ENCODE results near the gene KIT. TPM values are rescaled to one million over a fixed set of nuclear protein-coding genes. Genes with fewer than 3 reads are reported as not detected.

KIT gene
- polyA plus RNA-seq, 1 donor (not counting 4 experiments of a cell fraction or from before 2014, with no cell fraction given) = 0.01 TPM

GRCh38 chr4:54729256-54729655 is 71.5 kb downstream of the KIT start:
- H3K27me3 ChIP-seq (ENCODE audit: control insufficient read depth, extremely low read depth, insufficient read depth, low read length) = no peaks in the 10 kb centered on the region
- no peaks in the 10 kb centered on the region for H3K9me1 ChIP-seq (ENCODE audit: control insufficient read depth, extremely low read depth, insufficient read depth, low read length)
- FAIRE-seq (no peak), DNase-seq (ENCODE audit: low read depth, low spot score) (no peak)
- no peak overlapping the region for H3K9ac ChIP-seq (ENCODE audit: control insufficient read depth, extremely low read depth, insufficient read depth, low read length)
- no peak overlapping the region for H3K4me2 ChIP-seq (ENCODE audit: control insufficient read depth, extremely low read depth, insufficient read depth, low read depth, low read length)
- no peak overlapping the region for H3K4me3 ChIP-seq (ENCODE audit: control insufficient read depth in 2 of 3, extremely low read depth in 1 of 3, insufficient read depth in 2 of 3, low read depth in 1 of 3, low read length in 3 of 3)
- dilution Hi-C loops (cut with MboI; ENCODE audit: extremely low pct_ligation_motif_present, low sequenced_read_pairs) = no loop called here
- no peak for TF ChIP-seq EZH2 (IDR thresholded peaks at IDR 0.05; ENCODE audit: low read length)
- no peak for TF ChIP-seq CTCF (optimal IDR thresholded peaks at IDR 0.05 in 1 of 3, IDR thresholded peaks at IDR 0.05 in 1 of 3, conservative IDR thresholded peaks at IDR 0.05 in 1 of 3; ENCODE audit: extremely low read depth in 1 of 3, insufficient read depth in 2 of 3, low read length in 3 of 3)
- no peaks in the 10 kb centered on the region for H4K20me1 ChIP-seq (ENCODE audit: control insufficient read depth, extremely low read depth, insufficient read depth, low read length)
- H2AFZ ChIP-seq (ENCODE audit: control insufficient read depth, low read length) = no peak overlapping the region
- H3K36me3 ChIP-seq (ENCODE audit: control insufficient read depth in 2 of 2, extremely low read depth in 1 of 2, insufficient read depth in 2 of 2, low read length in 2 of 2) = no peaks in the 10 kb centered on the region
- no peak overlapping the region for H3K27ac ChIP-seq (ENCODE audit: control insufficient read depth, insufficient read depth, low read length)
- H3K79me2 ChIP-seq (ENCODE audit: control insufficient read depth, insufficient read depth, low read length) = no peaks in the 10 kb centered on the region
- H3K4me1 ChIP-seq (ENCODE audit: control insufficient read depth, extremely low read depth, insufficient read depth, low read length) = no peaks in the 10 kb centered on the region
- no peaks in the 10 kb centered on the region for H3K9me3 ChIP-seq (ENCODE audit: control insufficient read depth, low read depth, low read length)

DNA sequence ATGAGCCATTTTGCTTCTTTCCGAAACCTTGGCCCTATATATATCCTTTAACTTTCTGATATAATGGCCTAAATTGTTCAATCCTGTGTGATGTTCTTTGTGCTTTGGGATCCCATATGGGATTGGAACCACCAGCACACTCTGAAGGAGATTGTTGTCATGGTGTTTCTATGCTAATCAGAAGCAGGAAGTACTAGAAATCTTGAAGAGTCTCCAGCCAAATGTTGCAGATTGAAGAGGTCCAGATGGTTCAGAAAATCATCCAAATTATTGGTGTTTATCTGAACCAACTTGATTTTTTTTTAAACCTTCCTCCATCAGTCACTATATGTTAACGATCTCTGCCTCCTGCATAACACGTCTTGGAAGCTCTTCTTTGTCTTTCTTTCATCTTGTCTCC is 72.8 kb downstream of the KIT start:
- Histone ChIP-seq H2AFZ (ENCODE audit: control insufficient read depth, low read length) (no peak overlapping the region), H3K9ac (ENCODE audit: control insufficient read depth, extremely low read depth, insufficient read depth, low read length) (no peak overlapping the region), H3K9me1 (ENCODE audit: control insufficient read depth, extremely low read depth, insufficient read depth, low read length) (no peaks in the 10 kb centered on the region), H3K4me3 (ENCODE audit: control insufficient read depth in 2 of 3, extremely low read depth in 1 of 3, insufficient read depth in 2 of 3, low read depth in 1 of 3, low read length in 3 of 3) (no peak overlapping the region), H3K27me3 (ENCODE audit: control insufficient read depth, extremely low read depth, insufficient read depth, low read length) (no peaks in the 10 kb centered on the region), H4K20me1 (ENCODE audit: control insufficient read depth, extremely low read depth, insufficient read depth, low read length) (no peaks in the 10 kb centered on the region), H3K27ac (ENCODE audit: control insufficient read depth, insufficient read depth, low read length) (no peak overlapping the region), H3K4me1 (ENCODE audit: control insufficient read depth, extremely low read depth, insufficient read depth, low read length) (no peaks in the 10 kb centered on the region), H3K9me3 (ENCODE audit: control insufficient read depth, low read depth, low read length) (no peaks in the 10 kb centered on the region), H3K36me3 (ENCODE audit: control insufficient read depth in 2 of 2, extremely low read depth in 1 of 2, insufficient read depth in 2 of 2, low read length in 2 of 2) (no peaks in the 10 kb centered on the region), H3K79me2 (ENCODE audit: control insufficient read depth, insufficient read depth, low read length) (no peaks in the 10 kb centered on the region), H3K4me2 (ENCODE audit: control insufficient read depth, extremely low read depth, insufficient read depth, low read depth, low read length) (no peak overlapping the region)
- dilution Hi-C loops (cut with MboI; ENCODE audit: extremely low pct_ligation_motif_present, low sequenced_read_pairs) = no loop called here
- DNase-seq (ENCODE audit: low read depth, low spot score) (no peak), FAIRE-seq (no peak)
- TF ChIP-seq EZH2 (IDR thresholded peaks at IDR 0.05; ENCODE audit: low read length) = no peak
- no peak for TF ChIP-seq CTCF (optimal IDR thresholded peaks at IDR 0.05 in 1 of 3, IDR thresholded peaks at IDR 0.05 in 1 of 3, conservative IDR thresholded peaks at IDR 0.05 in 1 of 3; ENCODE audit: extremely low read depth in 1 of 3, insufficient read depth in 2 of 3, low read length in 3 of 3)

All from keratinocyte (primary cell).